ENCODE measurements around the gene STAG1. TPM values are rescaled to one million over a fixed set of nuclear protein-coding genes. Genes with fewer than 3 reads are reported as not detected.
A peak's percentile ranks its signal among the peaks of the same experiment; 100 is the strongest.

STAG1 gene
- total and polyA plus RNA-seq, 2 donors (not counting 1 experiment from before 2014, with no cell fraction given) = 23.2 to 38.6 TPM

- Histone ChIP-seq H3K9ac (ENCODE audit: insufficient read depth, low read length) (no peak overlapping the region), H3K27me3 (ENCODE audit: control insufficient read depth, insufficient read depth, low read length) (no peaks in the 10 kb centered on the region), H3K27ac (ENCODE audit: insufficient read depth, low read length) (no peak overlapping the region), H3K4me3 (replicated peaks in 1 of 4; ENCODE audit: control extremely low read depth in 1 of 4, insufficient read depth in 1 of 4, low read depth in 3 of 4, low read length in 4 of 4) (no peak overlapping the region), H3K4me2 (ENCODE audit: extremely low read depth, insufficient read depth, low read length) (no peak overlapping the region), H4K20me1 (ENCODE audit: control insufficient read depth, extremely low read depth, insufficient read depth, low read length) (no peaks in the 10 kb centered on the region), H3K4me1 (ENCODE audit: control insufficient read depth, extremely low read depth, insufficient read depth, low read length) (no peaks in the 10 kb centered on the region), H3K79me2 (ENCODE audit: control insufficient read depth, insufficient read depth, low read length) (peaks cover 51% of the 10 kb centered on the region), H3K36me3 (ENCODE audit: control insufficient read depth, insufficient read depth, low read length) (no peaks in the 10 kb centered on the region), H2AFZ (ENCODE audit: low read length) (no peak overlapping the region), H3K9me3 (ENCODE audit: control insufficient read depth, insufficient read depth, low read depth, low read length) (no peaks in the 10 kb centered on the region)
- TF ChIP-seq EZH2 (IDR thresholded peaks at IDR 0.05; ENCODE audit: low read length, missing control alignments) (no peak), CTCF (conservative IDR thresholded peaks at IDR 0.05 in 1 of 2, IDR thresholded peaks at IDR 0.05 in 1 of 2; ENCODE audit: low read depth in 1 of 2, low read length in 2 of 2) (no peak)
- DNase-seq (ENCODE audit: low read depth in 2 of 2) = peak in 1 of 2 donors; percentile 54
Measured at GRCh38 chr3:136703429-136703828, 48.7 kb downstream of the STAG1 start.

- H3K27me3 ChIP-seq (ENCODE audit: control insufficient read depth, insufficient read depth, low read length) = no peaks in the 10 kb centered on the region
- H2AFZ ChIP-seq (ENCODE audit: low read length) = no peak overlapping the region
- H3K36me3 ChIP-seq (ENCODE audit: control insufficient read depth, insufficient read depth, low read length) = no peaks in the 10 kb centered on the region
- H3K4me2 ChIP-seq (ENCODE audit: extremely low read depth, insufficient read depth, low read length) = no peak overlapping the region
- no peak overlapping the region for H3K9ac ChIP-seq (ENCODE audit: insufficient read depth, low read length)
- H3K27ac ChIP-seq (ENCODE audit: insufficient read depth, low read length) = no peak overlapping the region
- H4K20me1 ChIP-seq (ENCODE audit: control insufficient read depth, extremely low read depth, insufficient read depth, low read length) = no peaks in the 10 kb centered on the region
- no peaks in the 10 kb centered on the region for H3K4me1 ChIP-seq (ENCODE audit: control insufficient read depth, extremely low read depth, insufficient read depth, low read length)
- no peak for TF ChIP-seq EZH2 (IDR thresholded peaks at IDR 0.05; ENCODE audit: low read length, missing control alignments)
- no peak for TF ChIP-seq CTCF (conservative IDR thresholded peaks at IDR 0.05 in 1 of 2, IDR thresholded peaks at IDR 0.05 in 1 of 2; ENCODE audit: low read depth in 1 of 2, low read length in 2 of 2)
- H3K4me3 ChIP-seq (replicated peaks in 1 of 4; ENCODE audit: control extremely low read depth in 1 of 4, insufficient read depth in 1 of 4, low read depth in 3 of 4, low read length in 4 of 4) = no peak overlapping the region
- H3K79me2 ChIP-seq (ENCODE audit: control insufficient read depth, insufficient read depth, low read length) = peaks cover 39% of the 10 kb centered on the region
- peak in 1 of 2 donors; percentile 21 for DNase-seq (ENCODE audit: low read depth in 2 of 2)
- no peaks in the 10 kb centered on the region for H3K9me3 ChIP-seq (ENCODE audit: control insufficient read depth, insufficient read depth, low read depth, low read length)
Measured at GRCh38 chr3:136699271-136699828, 52.8 kb downstream of the STAG1 start.

- Histone ChIP-seq H3K4me2 (ENCODE audit: extremely low read depth, insufficient read depth, low read length) (no peak overlapping the region), H3K9ac (ENCODE audit: insufficient read depth, low read length) (no peak overlapping the region), H3K79me2 (ENCODE audit: control insufficient read depth, insufficient read depth, low read length) (peaks cover 36% of the 10 kb centered on the region), H3K36me3 (ENCODE audit: control insufficient read depth, insufficient read depth, low read length) (no peaks in the 10 kb centered on the region), H3K27me3 (ENCODE audit: control insufficient read depth, insufficient read depth, low read length) (no peaks in the 10 kb centered on the region), H3K4me3 (replicated peaks in 1 of 4; ENCODE audit: control extremely low read depth in 1 of 4, insufficient read depth in 1 of 4, low read depth in 3 of 4, low read length in 4 of 4) (no peak overlapping the region), H3K9me3 (ENCODE audit: control insufficient read depth, insufficient read depth, low read depth, low read length) (no peaks in the 10 kb centered on the region), H2AFZ (ENCODE audit: low read length) (no peak overlapping the region), H4K20me1 (ENCODE audit: control insufficient read depth, extremely low read depth, insufficient read depth, low read length) (no peaks in the 10 kb centered on the region), H3K4me1 (ENCODE audit: control insufficient read depth, extremely low read depth, insufficient read depth, low read length) (no peaks in the 10 kb centered on the region), H3K27ac (ENCODE audit: insufficient read depth, low read length) (no peak overlapping the region)
- TF ChIP-seq CTCF (conservative IDR thresholded peaks at IDR 0.05 in 1 of 2, IDR thresholded peaks at IDR 0.05 in 1 of 2; ENCODE audit: low read depth in 1 of 2, low read length in 2 of 2) = no peak
- TF ChIP-seq EZH2 (IDR thresholded peaks at IDR 0.05; ENCODE audit: low read length, missing control alignments) = no peak
- peak in 1 of 2 donors; percentile 26 for DNase-seq (ENCODE audit: low read depth in 2 of 2)
Measured at GRCh38 chr3:136698361-136698760, 53.8 kb downstream of the STAG1 start.

All from fibroblast of lung (primary cell).